Activated CD8-positive, alpha-beta memory T cell treated with anti-CD3 and anti-CD28 coated beads, Interleukin-2, amount 50 U/mL, for 24 hours (primary cell): Measurements from ENCODE around the gene ERGIC1.
"Not testable (repeated sequence)": the region's sequence is repeated elsewhere in the genome, so short reads cannot be mapped to it uniquely, and the experiment has no call there.

Experiments
- DNase-seq: peaks from one replicate; pipeline ENCODE4 v3.0.0-alpha.2; 2020; ENCODE audit errors: extremely low read depth

ERGIC1 gene

GRCh38 chr5:172830275-172830799 is 3.7 kb upstream of the ERGIC1 start:
- no peak for DNase-seq

DNA sequence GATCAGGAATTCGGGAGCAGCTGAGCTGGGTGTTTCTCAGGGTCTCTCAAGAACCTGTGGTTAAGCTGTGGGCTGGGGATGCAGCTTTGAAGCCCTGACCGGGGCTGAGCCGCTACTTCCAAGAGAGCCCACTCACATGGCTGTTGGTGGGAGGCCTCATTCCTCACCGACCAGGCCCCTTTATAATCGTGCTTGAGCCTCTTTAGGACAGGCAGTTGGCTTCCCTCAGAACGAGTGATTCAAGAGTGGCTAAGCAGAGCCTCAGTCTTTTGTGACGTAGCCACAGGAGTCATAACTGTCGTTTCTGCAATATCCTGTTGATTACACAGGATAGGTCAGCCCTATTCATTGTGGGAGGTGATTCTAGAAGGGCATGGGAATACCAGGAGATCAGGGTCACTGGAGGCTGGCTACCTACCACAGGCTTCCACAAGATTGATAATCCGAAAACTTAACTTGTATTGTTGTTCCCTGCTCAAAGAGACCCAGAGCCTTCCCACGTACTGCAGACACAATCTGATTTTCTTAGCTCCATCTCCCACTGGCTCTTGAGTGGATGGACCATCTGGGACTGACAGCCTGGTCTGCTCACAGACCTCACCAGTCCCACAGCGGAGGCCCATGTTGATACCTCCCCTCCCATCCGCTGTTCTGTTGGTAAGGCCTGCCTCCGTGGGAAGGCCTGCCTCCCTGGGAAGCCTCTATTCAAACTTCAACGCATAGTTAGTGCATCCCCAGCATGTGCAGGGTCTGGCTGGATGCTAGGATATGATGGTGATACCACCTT is 3.0 kb upstream of the ERGIC1 start:
- DNase-seq: no peak

DNA sequence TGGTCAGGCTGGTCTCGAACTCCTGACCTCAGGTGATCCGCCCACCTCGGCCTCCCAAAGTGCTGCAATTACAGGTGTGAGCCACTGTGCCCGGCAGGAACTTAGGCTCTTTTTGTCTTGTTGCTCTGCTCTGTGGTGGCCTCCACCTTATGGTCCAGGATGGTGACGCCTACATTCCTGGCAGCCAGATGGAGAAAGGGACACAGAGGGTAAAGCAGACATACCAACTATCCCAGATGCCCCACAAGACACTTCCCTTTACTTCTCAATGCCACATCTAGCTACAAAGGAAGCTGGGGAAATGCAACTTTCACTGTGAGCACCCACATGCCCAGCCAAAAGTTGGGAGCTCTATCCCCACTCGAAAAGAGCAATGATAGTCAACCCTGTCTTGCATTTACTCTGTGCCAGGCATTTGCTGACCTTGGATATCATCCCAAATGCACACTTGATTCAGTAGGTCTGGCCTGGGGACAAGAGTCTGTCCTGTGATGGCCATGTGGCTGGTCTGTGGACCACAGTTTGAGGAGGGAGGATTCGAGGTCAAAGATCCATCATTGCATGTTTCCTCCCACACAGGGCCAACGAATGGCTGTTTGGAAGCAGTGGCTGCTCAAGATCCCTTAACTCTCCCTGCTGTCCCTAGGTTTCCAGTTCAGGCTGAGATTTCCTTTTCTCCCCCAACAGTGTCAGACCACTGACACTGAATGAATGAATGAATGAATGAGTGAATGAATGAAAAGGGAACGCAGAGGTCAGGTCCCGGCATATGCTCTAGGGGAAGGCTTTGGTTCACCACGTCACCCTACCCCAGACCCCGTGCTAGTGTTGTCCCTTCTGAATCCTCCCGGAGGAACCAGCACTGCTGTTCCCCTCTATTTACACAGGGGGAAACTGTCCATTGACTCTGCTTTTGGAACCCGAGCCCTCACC is 1.4 kb upstream of the ERGIC1 start:
- no peak for DNase-seq

GRCh38 chr5:172833372-172833685 is 722 bp upstream of the ERGIC1 start:
- DNase-seq: no peak

- DNase-seq: no peak
These were observed 601 bp downstream of the ERGIC1 start for GRCh38 chr5:172834415-172835289.

DNA sequence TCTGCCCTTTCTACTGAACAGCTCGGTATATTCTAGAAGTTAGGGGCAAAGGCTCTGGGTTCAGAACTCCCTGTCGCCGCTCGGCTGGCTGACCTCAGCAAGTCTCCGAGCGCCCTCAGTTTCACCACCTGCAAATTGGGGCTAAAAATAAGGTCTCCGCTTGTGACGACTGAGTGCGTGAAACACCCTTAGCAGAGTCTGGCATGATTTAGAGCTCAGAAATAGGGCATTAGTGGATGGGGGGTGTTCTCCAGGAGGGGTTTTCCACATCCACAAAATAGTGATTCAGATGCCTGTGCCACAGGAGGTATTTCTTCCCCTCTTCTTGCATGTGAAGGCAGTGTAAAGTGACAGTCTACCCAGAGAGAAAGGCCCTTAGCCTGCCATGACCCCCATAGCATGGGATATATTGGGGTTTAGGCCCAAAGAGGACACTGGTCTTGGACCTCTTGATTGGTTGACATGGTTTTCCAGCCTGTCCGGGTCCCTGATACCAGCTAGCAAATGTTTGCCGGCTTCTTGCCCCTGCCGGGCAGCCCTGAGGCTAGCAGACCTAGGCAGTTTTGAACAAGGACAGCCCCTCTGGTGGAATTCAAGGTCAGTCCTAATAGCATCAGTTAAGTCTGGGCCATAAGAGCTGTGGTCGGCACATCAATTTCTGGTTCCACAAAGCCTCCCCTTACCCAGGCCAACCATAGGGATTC is 1.4 kb downstream of the ERGIC1 start:
- DNase-seq: no peak

- no peak for DNase-seq
These were observed 1.9 kb downstream of the ERGIC1 start for GRCh38 chr5:172835994-172836356.

DNA sequence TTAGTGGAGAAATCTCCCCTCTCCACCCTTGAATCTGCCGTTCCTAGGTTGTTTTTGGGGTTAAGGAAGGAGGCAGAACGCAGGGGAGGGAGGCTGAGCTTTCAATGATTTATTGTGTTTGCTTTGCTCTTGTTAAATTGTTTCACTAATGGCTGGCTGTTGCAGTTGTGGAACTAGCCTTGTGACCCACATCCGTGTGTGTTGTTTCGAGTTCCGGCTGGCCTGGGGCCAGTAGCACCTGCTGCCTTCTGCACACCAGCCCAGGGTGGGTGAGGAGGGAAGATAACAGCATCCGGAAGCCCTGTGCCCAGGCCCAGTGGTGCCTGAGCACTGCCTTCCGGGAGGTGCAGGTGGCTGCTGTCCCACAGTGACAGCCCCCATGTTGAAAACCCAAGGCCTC is 3.6 kb downstream of the ERGIC1 start:
- DNase-seq: no peak

GRCh38 chr5:172838151-172838875 is 4.3 kb downstream of the ERGIC1 start:
- DNase-seq: no peak

DNA sequence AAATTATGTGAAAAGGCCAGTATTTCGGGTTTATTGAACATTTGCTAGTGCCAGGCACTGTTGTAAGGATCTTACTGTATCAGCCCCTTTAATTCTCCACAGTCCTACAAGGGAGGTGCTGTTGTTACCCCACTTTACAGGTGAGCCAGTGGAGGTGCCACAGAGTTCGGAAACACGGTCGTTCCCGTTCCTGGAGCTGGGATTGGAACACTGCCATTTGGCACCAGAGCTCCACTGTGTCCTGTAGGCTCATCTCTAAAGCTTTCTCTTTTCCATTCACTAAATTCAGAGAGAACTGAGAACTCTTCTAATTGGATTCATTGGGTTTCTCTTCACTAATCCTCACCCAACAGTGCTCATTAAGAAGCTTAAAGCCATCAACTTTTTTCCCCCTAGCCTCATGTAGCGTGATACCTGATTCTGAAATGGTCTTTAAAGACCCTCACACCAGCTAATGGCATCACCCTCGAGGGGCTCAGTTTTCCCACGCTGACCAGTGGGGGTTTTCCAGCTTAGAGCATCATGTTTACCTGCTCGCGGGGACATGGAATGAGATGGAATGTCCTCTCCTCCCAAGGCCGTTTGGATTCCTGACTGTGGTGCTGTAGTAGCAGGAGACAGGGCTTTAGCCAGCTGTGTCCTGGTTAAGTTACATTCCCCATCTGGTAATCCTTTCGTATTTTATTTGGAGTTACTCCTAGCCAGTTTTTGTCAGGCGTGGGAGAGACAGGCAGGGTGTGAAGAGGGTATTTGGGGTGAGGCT is 5.8 kb downstream of the ERGIC1 start:
- no peak for DNase-seq

DNA sequence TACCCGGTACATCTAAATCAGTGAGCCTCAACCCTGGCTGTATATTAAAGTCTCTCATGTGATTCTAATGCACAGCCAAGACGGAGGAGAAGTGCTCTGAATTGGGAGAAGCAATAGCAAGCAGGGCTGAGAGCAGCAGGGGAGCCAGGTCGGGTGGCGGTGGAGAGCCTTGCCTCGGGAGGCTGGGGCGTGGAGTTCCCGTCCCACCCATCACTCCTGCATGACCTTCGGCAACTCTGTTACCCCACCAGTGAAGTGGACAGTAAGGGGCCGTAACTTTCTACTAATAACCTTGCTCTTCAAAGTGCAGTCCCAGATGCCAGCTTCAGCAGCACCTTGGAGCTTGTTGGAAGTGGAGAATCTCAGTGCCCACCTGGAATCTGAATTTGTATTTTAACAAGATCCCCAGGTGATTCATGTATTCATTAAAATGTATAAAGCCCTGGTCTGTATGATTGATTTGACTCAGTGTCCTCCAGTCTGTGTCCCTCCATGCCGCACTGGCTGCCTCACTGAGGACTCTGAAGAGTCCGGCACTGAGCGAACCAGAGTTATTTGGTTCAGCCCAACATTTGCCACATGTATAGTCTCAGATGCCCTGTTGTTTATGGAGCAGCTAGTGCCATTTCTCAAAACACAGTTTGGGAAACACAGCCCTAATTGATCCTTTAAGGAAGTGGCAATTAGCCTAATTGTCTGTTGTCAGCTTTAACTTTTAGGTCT is 6.5 kb downstream of the ERGIC1 start:
- no peak for DNase-seq

GRCh38 chr5:172841256-172841655 is 7.2 kb downstream of the ERGIC1 start:
- no peak for DNase-seq

GRCh38 chr5:172843825-172844576 is 9.9 kb downstream of the ERGIC1 start:
- DNase-seq: no peak

GRCh38 chr5:172844577-172844838 is 10.5 kb downstream of the ERGIC1 start:
- no peak for DNase-seq

- DNase-seq: no peak
These were observed 11.1 kb downstream of the ERGIC1 start for GRCh38 chr5:172845154-172845553.

DNA sequence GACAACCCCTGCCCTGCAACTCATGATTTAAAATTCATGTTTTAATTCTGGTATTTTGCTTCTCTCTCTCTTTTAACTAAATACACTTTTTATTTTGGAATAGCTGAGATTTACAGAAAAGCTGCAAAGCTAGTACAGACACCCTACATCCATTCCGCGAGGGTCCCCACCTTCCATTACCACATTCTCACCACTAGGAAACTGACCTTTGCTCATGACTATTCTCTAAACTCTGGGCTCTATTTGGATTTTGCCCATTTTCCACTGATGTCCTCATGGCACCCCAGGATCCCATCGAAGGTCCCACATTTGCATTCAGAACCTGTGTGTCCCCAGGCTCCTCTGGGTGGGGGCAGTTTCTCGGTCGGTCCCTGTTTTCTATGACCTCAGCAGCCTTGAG is 11.5 kb downstream of the ERGIC1 start:
- no peak for DNase-seq

DNA sequence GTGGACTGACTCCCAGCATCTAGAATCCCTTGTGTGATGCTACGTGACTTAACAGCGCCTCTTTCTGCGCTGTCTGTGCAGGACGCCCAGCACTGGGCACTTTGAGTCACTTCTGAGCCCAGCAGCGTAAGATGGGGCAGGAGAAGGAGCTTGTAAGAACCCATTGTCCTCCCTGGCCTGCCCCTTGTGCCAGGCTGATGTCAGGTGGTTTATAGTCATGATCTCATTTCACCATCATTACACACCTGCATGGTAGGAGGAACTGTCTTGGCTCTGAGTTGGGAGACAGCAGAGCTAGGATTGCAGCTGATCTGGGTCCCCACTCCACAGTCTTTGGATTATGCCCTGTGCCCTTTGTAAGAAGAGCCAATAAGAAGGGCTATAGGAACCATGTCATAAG is 12.2 kb downstream of the ERGIC1 start:
- DNase-seq: no peak

- no peak for DNase-seq
These were observed 12.6 kb downstream of the ERGIC1 start for GRCh38 chr5:172846677-172847076.

DNA sequence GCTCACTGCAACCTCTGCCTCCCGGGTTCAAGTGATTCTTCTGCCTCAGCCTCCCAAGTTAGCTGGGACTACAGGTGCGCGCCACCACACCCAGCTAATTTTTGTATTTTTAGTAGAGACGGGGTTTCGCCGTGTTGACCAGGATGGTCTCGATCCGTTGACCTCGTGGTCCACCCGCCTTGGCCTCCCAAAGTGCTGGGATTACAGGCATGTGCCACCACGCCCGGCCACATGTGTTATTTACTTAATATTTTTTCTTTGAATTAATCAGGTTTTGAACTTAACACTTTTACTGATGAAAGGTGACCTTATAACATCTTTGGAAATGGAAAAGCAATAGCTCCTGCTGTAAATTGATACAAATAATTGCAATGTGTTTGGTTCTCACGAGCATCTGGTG is 13.5 kb downstream of the ERGIC1 start:
- not testable (repeated sequence) for DNase-seq
